C4-2B (cell line): Measurements from ENCODE around the gene PPIL6.

Experiments
- ZFX ChIP-seq: fragments of 450-650 bp; IDR thresholded peaks from 2 replicates; pipeline ENCODE4 v1.6.1; 2017
- TF ChIP-seq, protein P1 (sequence below): fragments of 450-650 bp; conservative IDR thresholded peaks from 2 replicates; pipeline ENCODE4 v1.5.1; 2017; ENCODE audit warnings: mild to moderate bottlenecking

DNA sequence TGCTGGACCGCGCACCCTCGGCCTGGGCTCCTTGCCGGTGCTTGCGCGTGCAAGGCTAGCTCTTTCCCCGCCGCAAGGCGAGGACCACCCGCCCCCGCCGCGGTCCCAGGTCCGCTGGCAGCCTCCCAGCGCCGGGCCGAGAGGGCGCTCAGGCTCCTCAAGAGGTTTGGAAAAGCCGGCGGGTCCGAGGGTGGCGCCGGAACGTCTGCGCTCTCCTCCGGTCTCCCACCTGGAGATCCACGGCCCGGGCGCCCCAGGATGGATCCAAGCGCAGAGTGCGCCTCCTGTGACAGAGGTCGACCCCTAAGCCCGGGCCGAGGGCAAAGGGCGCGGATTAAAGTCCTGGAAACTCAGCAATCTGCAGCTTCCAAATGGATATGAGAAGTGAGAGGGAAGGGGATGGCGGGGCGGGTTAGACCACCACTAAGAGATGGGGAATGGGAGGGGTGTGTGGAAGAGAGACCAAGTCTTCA lies 15.7 kb upstream of the PPIL6 start:
- TF ChIP-seq, protein P1, sequence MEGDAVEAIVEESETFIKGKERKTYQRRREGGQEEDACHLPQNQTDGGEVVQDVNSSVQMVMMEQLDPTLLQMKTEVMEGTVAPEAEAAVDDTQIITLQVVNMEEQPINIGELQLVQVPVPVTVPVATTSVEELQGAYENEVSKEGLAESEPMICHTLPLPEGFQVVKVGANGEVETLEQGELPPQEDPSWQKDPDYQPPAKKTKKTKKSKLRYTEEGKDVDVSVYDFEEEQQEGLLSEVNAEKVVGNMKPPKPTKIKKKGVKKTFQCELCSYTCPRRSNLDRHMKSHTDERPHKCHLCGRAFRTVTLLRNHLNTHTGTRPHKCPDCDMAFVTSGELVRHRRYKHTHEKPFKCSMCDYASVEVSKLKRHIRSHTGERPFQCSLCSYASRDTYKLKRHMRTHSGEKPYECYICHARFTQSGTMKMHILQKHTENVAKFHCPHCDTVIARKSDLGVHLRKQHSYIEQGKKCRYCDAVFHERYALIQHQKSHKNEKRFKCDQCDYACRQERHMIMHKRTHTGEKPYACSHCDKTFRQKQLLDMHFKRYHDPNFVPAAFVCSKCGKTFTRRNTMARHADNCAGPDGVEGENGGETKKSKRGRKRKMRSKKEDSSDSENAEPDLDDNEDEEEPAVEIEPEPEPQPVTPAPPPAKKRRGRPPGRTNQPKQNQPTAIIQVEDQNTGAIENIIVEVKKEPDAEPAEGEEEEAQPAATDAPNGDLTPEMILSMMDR: no peak; the same call in 1 of the 2 replicates
- TF ChIP-seq ZFX: no peak
